Stimulated activated naive CD8-positive, alpha-beta T cell treated with anti-CD3 and anti-CD28 coated beads, Interleukin-15, amount 100 ng/mL, for 72 hours (primary cell): ENCODE data around the gene FLT1.
A peak's percentile ranks its signal among the peaks of the same experiment; 100 is the strongest.

Source experiments
- ATAC-seq: fragments of 150-1000 bp; cut with Tn5 transposase; 2 replicates; pipeline ENCODE4 v1.10.0; 2021; ENCODE audit warnings: mild to moderate bottlenecking, moderate library complexity
- DNase-seq, 2 donors: peaks; one replicate each; pipeline ENCODE4 v3.0.0; 2021 to 2022
- H3K27ac Mint-ChIP-seq, 2 donors: one replicate each; pipeline ENCODE4 v1.8.0; 2022; ENCODE audit warnings: mild to moderate bottlenecking in 2 of 2, mixed read lengths in 2 of 2, moderate library complexity in 2 of 2
- H3K27me3 Mint-ChIP-seq: one replicate; pipeline ENCODE4 v1.8.0; 2022; ENCODE audit warnings: mixed read lengths
- H3K4me1 Mint-ChIP-seq: one replicate; pipeline ENCODE4 v1.8.0; 2022; ENCODE audit warnings: mild to moderate bottlenecking, mixed read lengths
- H3K4me3 Mint-ChIP-seq, 2 donors: one replicate each; pipeline ENCODE4 v1.8.0; 2022; ENCODE audit warnings: mild to moderate bottlenecking in 2 of 2, mixed read lengths in 2 of 2, moderate library complexity in 1 of 2
- H3K9me3 Mint-ChIP-seq, 2 donors: one replicate each; pipeline ENCODE4 v1.8.0; 2022; ENCODE audit warnings: mixed read lengths in 2 of 2

FLT1 gene

DNA sequence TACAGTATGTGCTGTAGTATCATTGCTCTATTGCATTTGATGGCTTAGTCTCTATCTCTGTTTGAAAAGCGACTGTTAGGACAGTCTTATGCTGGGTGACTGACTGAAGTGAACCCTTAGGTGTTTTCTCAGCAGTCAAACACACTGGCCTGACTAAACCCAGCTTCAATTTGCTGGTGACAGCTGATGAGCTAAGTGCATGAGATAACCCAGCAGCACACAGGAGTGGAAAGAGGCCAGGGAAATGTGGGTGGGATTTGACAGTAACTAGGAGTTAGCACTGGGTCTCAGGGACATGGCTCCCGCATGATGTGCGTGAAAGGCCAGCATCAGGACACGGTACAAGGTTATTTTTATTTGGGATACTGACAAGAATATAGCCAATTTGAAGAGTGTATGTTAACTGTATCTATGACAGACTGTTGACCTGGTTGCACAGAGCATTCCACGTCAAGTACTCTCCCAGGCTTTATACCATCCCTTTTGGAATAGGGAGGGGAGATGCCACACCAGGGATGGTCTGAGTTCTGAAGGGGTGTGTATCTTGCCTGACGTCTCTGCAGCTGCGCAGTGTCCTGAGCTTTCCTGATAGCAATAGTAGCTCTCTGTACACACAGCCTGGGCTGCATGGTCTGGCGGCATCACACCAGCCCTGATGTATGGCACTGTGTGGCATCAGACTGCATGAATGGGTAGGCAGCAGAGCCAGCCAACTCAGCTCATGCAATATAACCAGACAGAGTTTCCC lies 144.8 kb downstream of the FLT1 start:
- Mint-ChIP-seq H3K4me1 (peaks cover 32% of the 10 kb centered on the region), H3K4me3 (no peak overlapping the region), H3K27me3 (no peaks in the 10 kb centered on the region), H3K9me3 (no peaks in the 10 kb centered on the region), H3K27ac (peak overlapping the region; percentile 74 to 85)
- no peak for DNase-seq
- no peak for ATAC-seq

DNA sequence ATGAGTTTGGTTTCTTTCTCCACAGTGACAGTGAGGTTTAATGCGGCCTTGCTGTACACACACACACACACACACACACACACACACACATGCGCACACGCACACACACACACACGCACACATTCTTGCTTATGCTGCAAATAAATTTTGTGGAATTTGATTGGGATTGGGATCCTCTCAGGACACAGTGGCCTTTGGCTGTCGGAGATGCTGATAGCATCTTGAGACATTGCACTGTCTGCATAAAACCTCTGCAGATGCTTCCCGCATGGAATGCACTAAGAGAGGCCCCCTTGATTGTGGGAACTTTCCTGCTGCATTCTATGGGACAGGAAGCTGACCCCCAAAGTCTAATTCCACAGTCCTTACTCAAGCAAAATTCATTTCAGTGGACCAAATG lies 145.6 kb downstream of the FLT1 start:
- no peak for DNase-seq
- Mint-ChIP-seq H3K27ac (no peak overlapping the region), H3K4me3 (no peak overlapping the region), H3K4me1 (peaks cover 24% of the 10 kb centered on the region), H3K9me3 (no peaks in the 10 kb centered on the region), H3K27me3 (no peaks in the 10 kb centered on the region)
- no peak for ATAC-seq

DNA sequence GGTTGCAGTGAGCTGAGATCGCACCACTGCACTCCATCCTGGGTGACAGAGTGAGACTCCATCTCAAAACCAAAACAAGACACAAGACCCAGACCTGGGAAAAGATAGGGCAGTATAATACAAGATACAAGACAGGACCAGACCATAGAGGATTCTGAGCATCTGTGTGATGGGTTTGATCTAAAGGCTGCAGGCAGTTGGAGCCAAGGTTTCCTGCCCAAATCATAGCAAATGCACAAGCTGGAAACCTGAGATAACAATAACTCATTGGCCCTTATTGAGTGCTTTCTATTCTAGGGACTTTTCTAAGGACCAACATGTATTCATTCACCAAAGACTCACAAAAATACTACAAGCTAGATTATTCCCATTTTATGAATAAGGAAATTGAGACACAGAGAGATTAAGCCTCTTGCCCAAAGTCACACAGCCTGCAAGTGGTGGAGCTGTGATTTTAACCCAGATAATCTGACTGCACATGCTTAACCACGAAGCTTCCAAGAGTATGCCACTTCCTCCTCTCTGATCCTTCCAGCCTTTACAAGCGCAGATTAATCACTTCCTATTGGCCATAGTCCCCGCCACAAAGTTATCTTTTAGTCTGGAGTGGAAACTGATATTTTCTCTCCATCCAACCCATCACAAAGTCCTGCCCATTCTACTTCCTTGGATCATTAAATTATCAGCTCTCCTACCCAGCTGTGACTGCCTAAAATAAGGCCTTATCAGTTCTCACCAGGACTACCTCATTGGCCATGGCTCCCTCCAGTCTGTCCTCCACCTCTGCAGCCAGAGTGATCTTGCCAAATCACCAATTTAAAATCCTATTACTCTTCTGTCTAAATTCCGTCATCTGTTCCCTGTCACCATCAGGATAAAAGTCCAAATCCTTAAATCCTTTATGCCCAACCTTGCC lies 147.2 kb downstream of the FLT1 start:
- Mint-ChIP-seq H3K9me3 (no peaks in the 10 kb centered on the region), H3K27me3 (no peaks in the 10 kb centered on the region), H3K4me1 (peaks cover 15% of the 10 kb centered on the region), H3K4me3 (no peak overlapping the region), H3K27ac (no peak overlapping the region)
- ATAC-seq = peak; percentile 37
- no peak for DNase-seq

DNA sequence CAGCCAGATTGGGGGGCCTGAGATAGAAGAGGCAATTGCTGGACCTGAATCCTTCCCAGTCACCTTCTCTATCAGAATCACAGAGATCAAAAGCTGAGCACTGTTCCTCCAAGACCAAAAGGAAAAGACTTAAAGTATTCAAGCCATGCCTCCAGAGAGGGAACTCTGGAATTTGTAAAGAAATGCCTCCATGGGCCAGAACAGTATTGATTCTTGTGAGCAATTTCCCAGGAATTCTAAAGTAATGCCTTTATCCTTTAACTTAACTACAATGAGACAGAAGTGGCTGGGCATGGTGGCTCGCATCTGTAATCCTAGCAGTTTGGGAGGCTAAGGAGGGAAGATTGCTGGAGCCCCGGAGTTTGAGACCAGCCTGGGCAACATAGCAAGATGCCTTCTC lies 148.8 kb downstream of the FLT1 start:
- Mint-ChIP-seq H3K9me3 (no peaks in the 10 kb centered on the region), H3K27ac (no peak overlapping the region), H3K4me1 (peaks cover 15% of the 10 kb centered on the region), H3K27me3 (no peaks in the 10 kb centered on the region), H3K4me3 (no peak overlapping the region)
- DNase-seq = no peak
- ATAC-seq = no peak

DNA sequence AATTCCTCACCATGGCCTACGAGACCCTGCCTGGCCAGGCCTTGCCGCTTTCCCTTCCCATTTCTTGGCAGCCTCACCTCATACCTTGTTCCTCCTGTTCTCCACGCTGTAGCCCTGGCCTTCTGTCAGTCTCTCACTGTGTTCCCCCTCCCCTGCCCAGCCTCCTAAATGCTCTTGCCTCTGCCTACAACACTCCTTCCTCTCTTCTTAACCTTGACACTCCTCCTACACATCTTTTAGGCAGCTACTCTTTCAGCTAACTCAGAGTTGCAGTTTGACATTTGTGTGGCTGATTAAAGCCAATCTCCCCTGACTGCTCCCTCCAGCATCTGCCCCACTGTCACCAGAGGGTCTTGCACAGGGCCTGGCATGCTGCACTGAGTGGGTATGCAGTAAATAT lies 150.8 kb downstream of the FLT1 start:
- ATAC-seq = no peak
- H3K27me3 Mint-ChIP-seq = no peaks in the 10 kb centered on the region
- H3K9me3 Mint-ChIP-seq = no peaks in the 10 kb centered on the region
- H3K4me3 Mint-ChIP-seq = no peak overlapping the region
- no peak for DNase-seq
- H3K27ac Mint-ChIP-seq = no peak overlapping the region
- peaks cover 24% of the 10 kb centered on the region for H3K4me1 Mint-ChIP-seq

DNA sequence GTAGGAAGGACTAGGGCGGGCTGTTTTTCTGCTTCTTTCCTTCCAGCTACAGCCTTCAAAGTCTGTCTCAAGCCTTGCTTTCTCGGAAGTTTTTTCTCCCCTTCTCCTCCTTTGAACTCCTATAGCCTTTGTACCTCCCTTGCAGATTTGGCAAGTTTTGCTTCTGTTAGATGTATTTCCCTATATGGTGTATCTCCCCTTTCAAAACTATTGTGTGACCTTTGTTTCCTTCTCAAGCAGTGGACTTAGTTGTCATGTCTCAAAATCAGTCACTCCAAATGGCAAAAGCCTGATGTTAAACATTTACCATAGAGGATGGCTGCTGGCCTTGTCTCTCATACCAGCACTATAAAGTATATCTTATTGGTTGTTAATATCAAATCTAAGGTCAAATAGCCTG lies 152.7 kb downstream of the FLT1 start:
- ATAC-seq = no peak
- H3K4me3 Mint-ChIP-seq = no peak overlapping the region
- H3K9me3 Mint-ChIP-seq = no peaks in the 10 kb centered on the region
- H3K27me3 Mint-ChIP-seq = no peaks in the 10 kb centered on the region
- peaks cover 12% of the 10 kb centered on the region for H3K4me1 Mint-ChIP-seq
- DNase-seq = no peak
- H3K27ac Mint-ChIP-seq = no peak overlapping the region

DNA sequence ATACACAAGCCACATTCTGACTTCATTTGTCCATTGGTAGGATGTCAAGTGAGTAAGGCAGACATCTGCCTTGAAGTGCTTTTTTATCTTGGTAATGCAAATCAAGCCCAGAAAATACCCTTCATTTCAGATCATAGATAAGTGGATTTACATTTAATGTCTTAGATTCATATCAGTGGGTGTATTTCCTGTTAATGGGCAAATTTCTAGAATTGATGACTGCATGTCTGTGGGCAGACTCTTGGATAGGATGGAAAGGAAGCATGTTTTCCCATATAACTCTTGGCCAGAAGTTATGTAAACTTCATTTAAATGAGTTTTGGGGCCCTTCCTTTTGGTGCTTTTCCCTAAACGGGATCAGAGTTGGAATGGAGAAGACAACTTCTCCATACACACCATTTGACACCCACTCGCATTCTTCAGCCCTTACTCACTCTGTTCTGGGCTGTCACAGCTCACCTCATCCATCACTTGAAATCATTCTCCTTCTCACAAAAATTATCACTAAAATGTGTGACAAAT lies 154.6 kb downstream of the FLT1 start:
- no peak for DNase-seq

DNA sequence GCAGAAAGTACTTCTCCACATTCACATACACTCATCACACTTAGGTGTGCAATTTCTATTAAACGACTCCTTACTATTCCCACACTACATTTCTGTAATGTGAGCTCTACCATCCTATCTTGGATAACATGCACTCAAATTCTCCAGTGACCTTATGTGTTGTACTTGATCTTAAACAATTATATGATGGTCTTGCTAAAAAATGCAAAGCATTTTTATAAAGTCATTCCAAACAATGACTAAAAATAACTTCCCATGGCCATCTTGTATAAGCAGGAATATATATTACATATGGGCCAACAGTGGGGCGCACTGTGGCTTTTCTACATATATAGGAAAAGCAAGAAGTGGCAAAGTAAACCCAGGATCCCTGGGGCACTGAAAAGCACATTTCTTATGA lies 155.5 kb downstream of the FLT1 start:
- ATAC-seq (no peak), DNase-seq (no peak)
- Mint-ChIP-seq H3K9me3 (no peaks in the 10 kb centered on the region), H3K4me1 (peaks cover 9% of the 10 kb centered on the region), H3K27me3 (no peaks in the 10 kb centered on the region), H3K27ac (no peak overlapping the region), H3K4me3 (no peak overlapping the region)

More for the DNA sequence above, 154.6 kb downstream of the FLT1 start:
- ATAC-seq = no peak
- Mint-ChIP-seq H3K4me3 (no peak overlapping the region), H3K27ac (no peak overlapping the region), H3K27me3 (no peaks in the 10 kb centered on the region), H3K9me3 (no peaks in the 10 kb centered on the region), H3K4me1 (peaks cover 9% of the 10 kb centered on the region)

DNA sequence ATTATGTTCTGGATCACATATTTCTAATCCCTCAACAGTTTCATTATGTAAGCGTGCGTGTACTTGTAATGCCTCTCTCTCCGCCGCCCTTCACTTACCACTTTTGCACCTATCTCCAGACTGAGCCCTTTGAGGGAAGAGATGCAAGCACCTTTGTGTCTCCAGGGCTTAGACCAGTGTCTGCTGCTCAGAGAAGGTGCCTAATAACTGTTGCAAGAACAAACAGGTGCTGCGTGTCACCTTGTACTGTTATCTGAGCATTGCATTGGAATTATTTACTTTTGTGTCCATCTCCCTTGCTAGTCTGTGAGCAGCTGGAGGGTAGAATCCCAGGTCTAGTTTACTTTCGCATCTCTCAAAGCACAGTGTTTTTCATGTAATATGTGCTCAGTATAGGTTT lies 156.2 kb downstream of the FLT1 start:
- DNase-seq (no peak), ATAC-seq (no peak)
- peaks cover 9% of the 10 kb centered on the region for H3K4me1 Mint-ChIP-seq
- no peaks in the 10 kb centered on the region for H3K9me3 Mint-ChIP-seq
- H3K27ac Mint-ChIP-seq = no peak overlapping the region
- H3K4me3 Mint-ChIP-seq = no peak overlapping the region
- H3K27me3 Mint-ChIP-seq = no peaks in the 10 kb centered on the region

DNA sequence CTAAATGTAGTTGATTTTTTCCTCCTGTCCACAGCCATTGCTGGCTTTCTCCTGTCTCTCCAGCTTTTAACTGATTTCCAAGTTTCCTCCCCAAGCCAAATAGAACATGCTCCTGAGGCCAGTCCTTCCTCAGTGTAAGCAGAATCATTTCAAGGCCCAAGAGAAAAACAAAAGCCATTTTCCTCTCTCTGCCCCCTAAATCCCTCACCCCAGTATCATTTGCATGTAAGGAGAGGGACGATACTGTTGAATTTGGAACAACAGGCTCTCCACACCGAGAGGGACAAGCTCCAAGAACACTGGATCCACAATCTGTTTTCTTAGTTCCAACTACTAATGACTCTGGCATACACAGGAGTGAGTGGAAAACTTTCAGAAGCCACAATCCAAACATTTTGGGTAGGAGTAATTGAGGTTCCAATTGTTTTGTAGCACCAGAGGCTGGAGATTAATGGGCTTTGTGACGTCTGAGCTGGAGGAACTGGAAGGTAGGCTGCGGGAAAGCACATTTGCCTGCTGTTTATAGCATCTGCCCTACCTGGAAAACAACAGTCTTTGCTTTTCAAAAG lies 156.8 kb downstream of the FLT1 start:
- no peaks in the 10 kb centered on the region for H3K9me3 Mint-ChIP-seq
- DNase-seq (no peak), ATAC-seq (no peak)
- H3K4me1 Mint-ChIP-seq = peaks cover 9% of the 10 kb centered on the region
- H3K27ac Mint-ChIP-seq = no peak overlapping the region
- H3K4me3 Mint-ChIP-seq = no peak overlapping the region
- no peaks in the 10 kb centered on the region for H3K27me3 Mint-ChIP-seq

DNA sequence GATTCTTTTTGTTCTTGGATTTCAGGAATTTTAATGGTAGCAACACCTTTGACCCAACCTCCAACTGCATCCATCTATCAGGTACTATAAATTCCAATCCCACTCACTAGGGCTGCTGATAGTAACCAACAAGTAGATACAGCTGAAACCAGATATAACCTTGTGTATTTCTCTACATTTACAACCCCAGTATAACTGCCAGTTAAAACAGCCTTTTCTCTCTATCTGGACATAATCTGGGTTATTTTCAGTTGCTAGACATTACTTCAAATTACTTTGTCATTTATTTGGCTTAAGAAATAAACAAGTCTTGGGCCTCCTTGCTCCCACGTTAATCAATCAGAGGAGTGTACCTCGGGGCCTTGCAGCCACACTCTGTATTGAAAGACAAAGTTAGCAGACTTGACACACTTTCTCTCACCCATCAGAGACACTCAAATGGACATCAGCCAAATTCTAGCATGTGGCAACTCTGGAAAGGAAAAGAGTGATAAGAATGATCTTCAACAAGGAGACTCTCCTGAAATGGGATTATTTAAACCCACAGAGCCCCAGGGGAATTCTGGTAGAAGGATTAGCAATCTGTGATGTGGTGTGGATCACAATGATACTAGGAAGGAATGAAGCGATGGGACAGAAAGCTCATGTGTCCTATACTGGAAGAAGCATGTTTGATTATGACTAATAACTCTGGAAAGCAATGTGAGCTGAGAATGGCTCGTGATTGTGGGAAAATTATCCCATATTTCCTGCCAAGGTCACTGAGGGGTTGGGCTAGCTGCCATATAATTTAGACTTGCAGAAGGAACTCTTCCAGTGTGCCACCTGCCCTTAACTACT lies 157.5 kb downstream of the FLT1 start:
- ATAC-seq (no peak), DNase-seq (no peak)
- H3K4me1 Mint-ChIP-seq = peaks cover 9% of the 10 kb centered on the region
- no peaks in the 10 kb centered on the region for H3K27me3 Mint-ChIP-seq
- no peaks in the 10 kb centered on the region for H3K9me3 Mint-ChIP-seq
- H3K4me3 Mint-ChIP-seq = no peak overlapping the region
- H3K27ac Mint-ChIP-seq = peak overlapping the region in 1 of 2 donors; percentile 42

DNA sequence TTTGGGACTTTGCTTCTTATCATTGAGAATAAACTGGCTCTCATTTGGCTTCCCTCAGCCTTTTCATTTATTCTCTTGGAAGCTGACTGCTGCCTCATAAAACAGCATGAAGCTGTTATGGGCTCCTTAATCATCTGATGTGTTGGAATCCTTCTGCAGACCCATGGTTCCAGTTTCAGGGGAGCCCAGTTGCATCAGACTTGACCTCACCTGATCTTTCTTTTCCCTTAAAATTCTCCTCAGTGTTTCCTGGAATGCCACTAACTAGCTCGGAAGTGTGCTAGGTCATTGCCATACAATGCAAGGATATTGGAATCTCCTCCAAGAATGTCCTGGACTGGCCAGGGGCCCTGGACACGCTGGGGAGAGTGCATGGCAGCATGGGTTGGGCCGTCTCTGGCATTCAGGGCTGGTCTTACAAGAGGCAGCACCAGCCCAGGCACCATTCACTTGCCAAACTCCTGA lies 158.7 kb downstream of the FLT1 start:
- DNase-seq = no peak
- no peak overlapping the region for H3K4me3 Mint-ChIP-seq
- no peaks in the 10 kb centered on the region for H3K27me3 Mint-ChIP-seq
- no peak overlapping the region for H3K27ac Mint-ChIP-seq
- no peak for ATAC-seq
- H3K9me3 Mint-ChIP-seq = no peaks in the 10 kb centered on the region
- H3K4me1 Mint-ChIP-seq = peaks cover 9% of the 10 kb centered on the region

DNA sequence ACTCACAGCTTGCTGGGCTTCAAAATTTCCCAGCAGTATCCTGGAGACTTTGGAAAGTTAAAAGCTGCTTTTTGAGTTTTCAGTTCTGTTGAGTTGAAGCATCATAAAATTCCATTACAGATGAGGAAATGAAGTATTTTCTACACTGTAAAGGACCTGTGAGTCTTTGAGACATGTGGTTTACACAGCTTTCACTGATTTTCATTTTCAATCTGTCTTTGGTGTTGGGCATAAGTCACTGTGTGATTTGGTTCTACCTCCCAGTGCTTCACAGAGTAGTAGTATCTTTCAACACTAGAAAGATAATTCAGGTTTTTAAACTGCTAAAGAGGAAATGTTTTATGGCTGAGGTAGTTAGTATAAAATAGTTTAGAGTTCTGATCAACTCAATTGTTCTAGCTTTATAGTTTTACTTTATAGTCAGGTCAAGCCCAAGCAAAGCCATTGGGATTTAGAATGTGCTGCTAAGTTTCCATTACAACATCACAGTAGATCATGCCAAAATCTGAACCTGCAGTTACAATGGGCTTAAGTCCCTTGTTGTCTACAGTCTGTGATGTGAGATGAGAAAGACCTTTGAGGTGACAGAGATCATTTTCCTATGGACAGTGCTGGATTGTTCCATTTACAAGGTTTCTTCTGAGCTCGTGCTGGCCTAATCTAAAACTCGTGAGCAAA lies 161.6 kb downstream of the FLT1 start:
- no peaks in the 10 kb centered on the region for H3K4me1 Mint-ChIP-seq
- H3K27ac Mint-ChIP-seq = no peak overlapping the region
- no peaks in the 10 kb centered on the region for H3K9me3 Mint-ChIP-seq
- no peak overlapping the region for H3K4me3 Mint-ChIP-seq
- no peaks in the 10 kb centered on the region for H3K27me3 Mint-ChIP-seq
- no peak for ATAC-seq
- no peak for DNase-seq

DNA sequence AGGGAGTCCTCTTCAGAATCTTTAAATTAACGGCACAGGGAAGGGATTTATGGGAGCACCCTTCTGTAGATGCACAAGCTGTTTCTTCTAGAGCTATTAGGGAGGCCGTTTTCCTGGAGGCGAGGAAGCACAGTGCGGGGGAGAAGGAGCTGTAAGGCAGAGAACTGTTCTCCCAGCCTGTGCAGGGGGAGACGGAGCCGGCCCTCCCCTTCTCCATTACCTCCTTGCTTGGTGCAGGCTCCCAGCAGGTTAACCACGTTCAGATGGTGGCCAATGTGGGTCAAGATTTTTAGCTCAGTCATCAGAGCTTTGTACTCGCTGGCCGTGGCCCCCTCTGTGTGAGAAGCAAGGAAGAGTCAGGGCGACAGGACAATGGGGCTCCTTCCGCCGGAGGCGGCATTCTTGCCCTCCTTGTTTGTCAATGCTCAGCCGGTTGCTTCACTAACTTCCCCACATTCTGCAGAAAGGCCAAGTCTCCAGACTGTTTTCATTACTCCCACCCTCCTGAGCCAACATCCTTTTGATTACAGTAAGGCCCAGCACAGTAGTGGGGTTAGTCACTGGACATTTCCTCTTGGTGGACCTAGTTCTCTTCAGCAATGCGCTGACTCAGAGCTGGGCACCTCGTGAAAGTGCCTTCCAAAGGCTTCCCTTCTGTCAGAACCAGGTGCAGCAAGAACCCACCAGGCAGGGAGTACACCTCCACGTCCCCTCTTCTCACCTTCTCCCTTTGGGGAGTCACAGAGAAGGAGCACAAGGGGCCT lies 165.4 kb downstream of the FLT1 start:
- ATAC-seq (no peak), DNase-seq (no peak)
- peak overlapping the region; percentile 53 to 59 for H3K27ac Mint-ChIP-seq
- no peak overlapping the region for H3K4me3 Mint-ChIP-seq
- no peaks in the 10 kb centered on the region for H3K27me3 Mint-ChIP-seq
- no peaks in the 10 kb centered on the region for H3K4me1 Mint-ChIP-seq
- H3K9me3 Mint-ChIP-seq = no peaks in the 10 kb centered on the region
